Liver (tissue), 9 donors: ENCODE measurements around the gene HDAC9. TPM values are rescaled to one million over a fixed set of nuclear protein-coding genes. Genes with fewer than 3 reads are reported as not detected.

Experiments
- DNase-seq: peaks from one replicate; pipeline ENCODE4 v3.0.0-alpha.2; 2017; ENCODE audit warnings: low spot score
- H3K27ac ChIP-seq, 2 donors: one replicate each; pipeline ENCODE4 v1.7.0; 2013; ENCODE audit warnings: inconsistent platforms in 2 of 2, low read length in 2 of 2, control low read depth in 1 of 2, low read depth in 1 of 2, mild to moderate bottlenecking in 1 of 2
- H3K27me3 ChIP-seq, 4 donors: one replicate each; pipeline versions ENCODE4 v1.6.1 to v1.7.0; 2013; ENCODE audit warnings: low read length in 3 of 4, inconsistent platforms in 1 of 4, mild to moderate bottlenecking in 1 of 4, moderate library complexity in 1 of 4; ENCODE audit not compliant: control insufficient read depth in 4 of 4, insufficient read depth in 4 of 4
- H3K36me3 ChIP-seq, 4 donors: one replicate each; pipeline versions ENCODE4 v1.6.1 to v1.7.0; 2013; ENCODE audit warnings: low read length in 3 of 4, mild to moderate bottlenecking in 3 of 4, low read depth in 1 of 4, moderate library complexity in 1 of 4; ENCODE audit not compliant: control insufficient read depth in 4 of 4, insufficient read depth in 3 of 4
- H3K4me1 ChIP-seq, 4 donors: one replicate each; pipeline versions ENCODE4 v1.6.1 to v1.7.0; 2013; ENCODE audit warnings: low read length in 3 of 4, mild to moderate bottlenecking in 3 of 4, moderate library complexity in 1 of 4; ENCODE audit not compliant: control insufficient read depth in 4 of 4, insufficient read depth in 4 of 4
- H3K4me3 ChIP-seq, 3 donors: one replicate each; pipeline versions ENCODE4 v1.6.1 to v1.7.0; 2013; ENCODE audit warnings: low read length in 3 of 3, control low read depth in 1 of 3, low read depth in 1 of 3, mild to moderate bottlenecking in 1 of 3
- H3K9ac ChIP-seq, 2 donors: one replicate each; pipeline ENCODE4 v1.7.0; 2013; ENCODE audit warnings: low read length in 2 of 2, mild to moderate bottlenecking in 2 of 2, moderate library complexity in 2 of 2, control low read depth in 1 of 2, low read depth in 1 of 2
- H3K9me3 ChIP-seq, 4 donors: one replicate each; pipeline versions ENCODE4 v1.6.1 to v1.7.0; 2013; ENCODE audit warnings: low read length in 3 of 4; ENCODE audit not compliant: control insufficient read depth in 4 of 4
- FOXA1 ChIP-seq: IDR thresholded peaks from 2 replicates; pipeline ENCODE4 v1.6.1; 2016; ENCODE audit warnings: antibody characterized with exemption
- FOXA2 ChIP-seq: IDR thresholded peaks from 2 replicates; pipeline ENCODE4 v1.6.1; 2016; ENCODE audit warnings: antibody characterized with exemption
- GABPA ChIP-seq, 2 donors: IDR thresholded peaks in 1 of 2; conservative IDR thresholded peaks in 1 of 2; 2 replicates each; pipeline ENCODE4 v1.6.1; 2016; ENCODE audit warnings: antibody characterized with exemption in 2 of 2, mild to moderate bottlenecking in 1 of 2, moderate library complexity in 1 of 2
- HNF4A ChIP-seq, 2 donors: conservative IDR thresholded peaks; 2 replicates each; pipeline ENCODE4 v1.6.1; 2016; ENCODE audit warnings: antibody characterized with exemption in 2 of 2, mild to moderate bottlenecking in 2 of 2
- JUND ChIP-seq, 2 donors: IDR thresholded peaks; 2 replicates each; pipeline ENCODE4 v1.6.1; 2016; ENCODE audit warnings: antibody characterized with exemption in 2 of 2
- MAX ChIP-seq: IDR thresholded peaks from 2 replicates; pipeline ENCODE4 v1.6.1; 2016; ENCODE audit warnings: antibody characterized with exemption
- NR2F2 ChIP-seq: IDR thresholded peaks from 2 replicates; pipeline ENCODE4 v1.6.1; 2016; ENCODE audit warnings: antibody characterized with exemption
- RAD21 ChIP-seq, 2 donors: IDR thresholded peaks; 2 replicates each; pipeline ENCODE4 v1.6.1; 2016; ENCODE audit warnings: antibody characterized with exemption in 2 of 2, mild to moderate bottlenecking in 2 of 2
- RXRA ChIP-seq, 2 donors: IDR thresholded peaks; 2 replicates each; pipeline ENCODE4 v1.6.1; 2017 to 2018; ENCODE audit warnings: antibody characterized with exemption in 2 of 2, mild to moderate bottlenecking in 1 of 2
- SP1 ChIP-seq: IDR thresholded peaks from 2 replicates; pipeline ENCODE4 v1.6.1; 2018; ENCODE audit warnings: antibody characterized with exemption, mild to moderate bottlenecking
- TAF1 ChIP-seq: conservative IDR thresholded peaks from 2 replicates; pipeline ENCODE4 v1.6.1; 2016; ENCODE audit warnings: antibody characterized with exemption, mild to moderate bottlenecking
- YY1 ChIP-seq: IDR thresholded peaks from 2 replicates; pipeline ENCODE4 v1.6.1; 2016; ENCODE audit warnings: antibody characterized with exemption, mild to moderate bottlenecking
- ZBTB33 ChIP-seq: IDR thresholded peaks from 2 replicates; pipeline ENCODE4 v1.6.1; 2016; ENCODE audit warnings: antibody characterized with exemption
- WGBS: extraction: QIAGEN DNeasy Blood & Tissue Kit; methylation state at CpG from one replicate; pipeline ENCODE4 v1.1.7; 2013; 5-methylcytosine and 5-hydroxymethylcytosine counted together
- polyA plus RNA-seq, 2 donors: library from polyadenylated mRNA; stranded (reverse) in 1 of 2; unstranded in 1 of 2; fragments of 200-250 nt in 1 of 2; fragments of >200 nt in 1 of 2; fragmentation: Nextera tagmentation in 1 of 2; extraction: Ambion mirVana in 1 of 2; gene quantifications; one replicate each; pipeline versions ENCODE4 v1.2.1 to v1.2.3, GENCODE V29; 2013 to 2015
- total RNA-seq, 2 donors: library from RNA; depleted of rRNA; stranded (reverse); fragments of >200 nt; gene quantifications; one replicate each; pipeline ENCODE4 v1.2.3, GENCODE V29; 2014
- donor health status: healthy.
- donor health status: healthy.
- donor health status: healthy.
- donor health status: healthy.
- donor health status: healthy.

HDAC9 gene
- total and polyA plus RNA-seq, 4 donors = 1.0 to 10.1 (median 2.3) TPM

- no peak for DNase-seq
- H3K9me3 ChIP-seq = no peaks in the 10 kb centered on the region
- H3K4me1 ChIP-seq = no peaks in the 10 kb centered on the region
- TF ChIP-seq YY1 (no peak), HNF4A (conservative IDR thresholded peaks at IDR 0.05) (no peak), RXRA (IDR thresholded peaks at IDR 0.05) (no peak), ZBTB33 (no peak), TAF1 (no peak), SP1 (no peak), JUND (IDR thresholded peaks at IDR 0.05) (no peak), FOXA2 (no peak), MAX (no peak), FOXA1 (no peak), GABPA (IDR thresholded peaks at IDR 0.05 in 1 of 2, conservative IDR thresholded peaks at IDR 0.05 in 1 of 2) (no peak)
- no peaks in the 10 kb centered on the region for H3K27me3 ChIP-seq
- H3K4me3 ChIP-seq = no peak overlapping the region
- H3K27ac ChIP-seq = no peak overlapping the region
- no peaks in the 10 kb centered on the region for H3K36me3 ChIP-seq
- WGBS = 75% methylated on average over 3 of the region's 3 CpGs
- H3K9ac ChIP-seq = no peak overlapping the region
Observed at GRCh38 chr7:18995270-18995671, 499.7 kb downstream of the HDAC9 start.

- Histone ChIP-seq H3K9ac (no peak overlapping the region), H3K27ac (no peak overlapping the region), H3K4me1 (no peaks in the 10 kb centered on the region)
Observed at GRCh38 chr7:18995811-18996426, 500.4 kb downstream of the HDAC9 start.

GRCh38 chr7:18996583-18996982 lies 501.0 kb downstream of the HDAC9 start:
- 58% methylated on average over 2 of the region's 2 CpGs for WGBS
- Histone ChIP-seq H3K4me3 (no peak overlapping the region), H3K27ac (no peak overlapping the region), H3K9ac (no peak overlapping the region), H3K4me1 (no peaks in the 10 kb centered on the region), H3K27me3 (no peaks in the 10 kb centered on the region), H3K36me3 (no peaks in the 10 kb centered on the region), H3K9me3 (no peaks in the 10 kb centered on the region)
- DNase-seq = no peak
- TF ChIP-seq MAX = no peak
- TF ChIP-seq HNF4A (conservative IDR thresholded peaks at IDR 0.05) = no peak
- no peak for TF ChIP-seq RAD21 (IDR thresholded peaks at IDR 0.05)
- TF ChIP-seq NR2F2 = no peak

More at GRCh38 chr7:18995811-18996426, 500.4 kb downstream of the HDAC9 start:
- no peak overlapping the region for H3K4me3 ChIP-seq
- no peak for DNase-seq
- no peaks in the 10 kb centered on the region for H3K27me3 ChIP-seq
- 71% methylated on average over 5 of the region's 5 CpGs for WGBS
- no peak for TF ChIP-seq GABPA (IDR thresholded peaks at IDR 0.05 in 1 of 2, conservative IDR thresholded peaks at IDR 0.05 in 1 of 2)
- no peaks in the 10 kb centered on the region for H3K9me3 ChIP-seq
- no peaks in the 10 kb centered on the region for H3K36me3 ChIP-seq
